HepG2 (cell line): Measurements from ENCODE around the gene NKD1. TPM values are rescaled to one million over a fixed set of nuclear protein-coding genes. Genes with fewer than 3 reads are reported as not detected.

ENCODE experiments used
- ATAC-seq: fragments of 200-7000 bp; cut with Tn5 transposase; 3 replicates; pipeline ENCODE4 v1.9.1; 2020; ENCODE audit warnings: mild to moderate bottlenecking, moderate library complexity
- BruUV-seq: library from RNA; stranded (reverse); fragments of 400-500 nt; replicated peaks from 2 replicates; lab custom pipeline; 2021; lab: Mats Ljungman, UMichigan
- CTCF ChIA-PET: fragments of 300-600 bp; formaldehyde crosslinking; extraction: SDS; loops from one replicate; lab custom pipeline; 2021; ENCODE audit warnings: low total read pairs, inconsistent platforms, low intra/inter-chr PET ratio; lab: Yijun Ruan, JAX
- POLR2A ChIA-PET: fragments of 350-600 bp; sonication (Branson Sonifier 250); formaldehyde crosslinking; loops from one replicate; lab custom pipeline; 2020; ENCODE audit warnings: antibody characterized with exemption, inconsistent platforms; lab: Yijun Ruan, JAX
- DNase-seq: peaks from one replicate; pipeline ENCODE4 v3.0.0-alpha.2; 2015; ENCODE audit warnings: low spot score
- FAIRE-seq: peaks from 3 replicates; lab custom pipeline; 2011; peaks lifted over from hg19 to GRCh38; lab: Jason Lieb, UNC
- H2AFZ ChIP-seq: one replicate; pipeline ENCODE4 v1.6.1; 2011; ENCODE audit warnings: low read length, inconsistent platforms
- H3K27ac ChIP-seq: fragments of 300-600 bp; 3 replicates; pipeline ENCODE4 v1.8.0; 2011; ENCODE audit warnings: mixed run types, mild to moderate bottlenecking, mixed read lengths, low read length, inconsistent platforms; ENCODE audit not compliant: insufficient read depth; ENCODE audit errors: extremely low read length
- H3K27me3 ChIP-seq, 2 experiments: fragments of 200-600 bp in 1 of 2; 2 replicates in 1 of 2; 3 replicates in 1 of 2; pipeline versions ENCODE4 v1.6.0 to v1.8.0; 2011; ENCODE audit warnings: low read length in 2 of 2, mild to moderate bottlenecking in 2 of 2, moderate library complexity in 2 of 2, inconsistent platforms in 1 of 2; ENCODE audit not compliant: insufficient read depth in 2 of 2, control insufficient read depth in 1 of 2
- H3K36me3 ChIP-seq, 2 experiments: fragments of 200-600 bp in 1 of 2; replicated peaks in 1 of 2; 2 replicates in 1 of 2; 3 replicates in 1 of 2; pipeline versions ENCODE4 v1.5.1 to v1.8.0; 2011; ENCODE audit warnings: low read length in 2 of 2, inconsistent platforms in 1 of 2; ENCODE audit not compliant: insufficient read depth in 2 of 2, control insufficient read depth in 1 of 2
- H3K4me1 ChIP-seq: 2 replicates; pipeline ENCODE4 v1.5.1; 2012; ENCODE audit warnings: low read length, inconsistent platforms; ENCODE audit not compliant: insufficient read depth
- H3K4me2 ChIP-seq: 2 replicates; pipeline ENCODE4 v1.6.0; 2011; ENCODE audit warnings: low read depth, low read length, inconsistent platforms
- H3K4me3 ChIP-seq, 3 experiments: fragments of 200-600 bp in 1 of 3; sonication (generic), shearing (Covaris generic) in 1 of 3; replicated peaks in 1 of 3; 2 replicates each; pipeline ENCODE4 v1.5.1; 2011 to 2016; ENCODE audit warnings: low read length in 3 of 3, inconsistent platforms in 2 of 3, low read depth in 2 of 3, mild to moderate bottlenecking in 2 of 3, control low read depth in 1 of 3, mixed read lengths in 1 of 3; ENCODE audit not compliant: insufficient read depth in 1 of 3
- H3K79me2 ChIP-seq: one replicate; pipeline ENCODE4 v1.6.1; 2011; ENCODE audit warnings: low read length, inconsistent platforms; ENCODE audit not compliant: insufficient read depth
- H3K9ac ChIP-seq: 2 replicates; pipeline ENCODE4 v1.6.0; 2011; ENCODE audit warnings: mild to moderate bottlenecking, low read depth, low read length, inconsistent platforms; ENCODE audit not compliant: insufficient read depth
- H3K9me3 ChIP-seq: 2 replicates; pipeline ENCODE4 v1.5.1; 2012; ENCODE audit warnings: mild to moderate bottlenecking, low read length
- H4K20me1 ChIP-seq: 2 replicates; pipeline ENCODE4 v1.6.0; 2011; ENCODE audit warnings: inconsistent platforms, mild to moderate bottlenecking, low read length, moderate library complexity; ENCODE audit not compliant: insufficient read depth
- KLF9 ChIP-seq: IDR thresholded peaks from 2 replicates; pipeline ENCODE4 v1.6.1; 2016; ENCODE audit warnings: low read depth
- RAD51 ChIP-seq: fragments of 450-650 bp; IDR thresholded peaks from 2 replicates; pipeline ENCODE4 v1.6.1; 2016; ENCODE audit warnings: borderline replicate concordance
- SP5 ChIP-seq: IDR thresholded peaks from 2 replicates; pipeline ENCODE4 v1.6.1; 2016; ENCODE audit warnings: low read depth, borderline replicate concordance
- ZNF609 ChIP-seq: sonication (generic); formaldehyde crosslinking; IDR thresholded peaks from 2 replicates; pipeline ENCODE4 v1.4.0; 2020; ENCODE audit warnings: mild to moderate bottlenecking, missing genetic modification reagents, borderline replicate concordance
- ZNF660 ChIP-seq: sonication (generic); formaldehyde crosslinking; IDR thresholded peaks from 2 replicates; pipeline ENCODE4 v1.5.1; 2020; ENCODE audit warnings: mild to moderate bottlenecking, low read depth, missing genetic modification reagents, borderline replicate concordance
- ZNF782 ChIP-seq: sonication (generic); formaldehyde crosslinking; IDR thresholded peaks from 2 replicates; pipeline ENCODE4 v1.4.0; 2020; ENCODE audit warnings: missing genetic modification reagents, mild to moderate bottlenecking, borderline replicate concordance
- WGBS: methylation state at CpG from one replicate; pipeline ENCODE4 v1.1.6; 2017; ENCODE audit warnings: low lambda C conversion rate; 5-methylcytosine and 5-hydroxymethylcytosine counted together
- in situ Hi-C: cut with HindIII; loops from 2 replicates; pipeline ENCODE4 v1.10.0; 2017; ENCODE audit warnings: low pct_unique_long_range_greater_than_20kb; ENCODE audit not compliant: extremely low pct_ligation_motif_present
- intact Hi-C: fragments of 100-400 bp; cut with micrococcal nuclease; formaldehyde crosslinking; loops from one replicate; pipeline ENCODE4 v1.10.0; 2022; ENCODE audit not compliant: unreplicated experiment
- polyA plus RNA-seq, 8 experiments: library from polyadenylated mRNA; depleted of rRNA in 3 of 8; stranded (reverse) in 7 of 8; unstranded in 1 of 8; fragments of >200 nt; fragmentation: Illumina TruSeq in 4 of 8; extraction: Trizol in 4 of 8; gene quantifications; 2 replicates each; pipeline versions ENCODE4 v1.2.1 to v1.2.3, GENCODE V29; 2011 to 2016; ENCODE audit warnings: low read depth in 4 of 8, missing spikeins in 1 of 8, mixed read lengths in 1 of 8; ENCODE audit not compliant: insufficient read depth in 1 of 8
- total RNA-seq, 5 experiments: library from RNA; depleted of rRNA; stranded (reverse); fragments of >200 nt; fragmentation: Illumina TruSeq; extraction: Trizol; gene quantifications; 2 replicates each; pipeline ENCODE4 v1.2.3, GENCODE V29; 2016; ENCODE audit warnings: low read depth in 1 of 5
- TF ChIP-seq, protein P1 (sequence below), 2 experiments: sonication (generic) in 1 of 2; formaldehyde crosslinking in 1 of 2; IDR thresholded peaks; 2 replicates each; pipeline versions ENCODE4 v1.5.1 to v1.6.1; 2011 to 2020; ENCODE audit warnings: borderline replicate concordance in 1 of 2, low read depth in 1 of 2, low read length in 1 of 2, mild to moderate bottlenecking in 1 of 2, missing genetic modification reagents in 1 of 2, moderate library complexity in 1 of 2
- TF ChIP-seq, protein P2 (sequence below): fragments of 450-650 bp; IDR thresholded peaks from 2 replicates; pipeline ENCODE4 v1.6.1; 2017; ENCODE audit warnings: mild to moderate bottlenecking
- TF ChIP-seq, protein P3 (sequence below): sonication (generic); formaldehyde crosslinking; conservative IDR thresholded peaks from 2 replicates; pipeline ENCODE4 v1.4.0; 2020; ENCODE audit warnings: missing genetic modification reagents
- TF ChIP-seq, protein P4 (sequence below): fragments of 450-650 bp; IDR thresholded peaks from 2 replicates; pipeline ENCODE4 v1.6.1; 2016

Gene NKD1
- total and polyA plus RNA-seq, 2 of the 13 experiments (the other 11 are each of a cell fraction or from before 2014, with no cell fraction given): 70.4 to 121 TPM

GRCh38 chr16:50651835-50652438, 103.7 kb downstream of the NKD1 start:
- Histone ChIP-seq H3K79me2 (no peaks in the 10 kb centered on the region), H3K36me3 (no peaks in the 10 kb centered on the region), H3K27me3 (peaks cover 0 to 1% of the 10 kb centered on the region in 2 experiments; a peak in 1 of 5 replicates), H2AFZ (no peak overlapping the region), H3K9me3 (no peaks in the 10 kb centered on the region), H4K20me1 (no peaks in the 10 kb centered on the region), H3K4me3 (no peak overlapping the region), H3K4me1 (peaks cover 5% of the 10 kb centered on the region), H3K27ac (no peak overlapping the region), H3K9ac (no peak overlapping the region), H3K4me2 (no peak overlapping the region)
- ATAC-seq (no peak), DNase-seq (no peak), FAIRE-seq (no peak)
- 93% methylated on average over 3 of the region's 3 CpGs for WGBS
- BruUV-seq: no TSS peak
- POLR2A ChIA-PET: no interaction called here
- intact Hi-C loops (no loop called here), in situ Hi-C loops (no loop called here)
- CTCF ChIA-PET: no interaction called here
- TF ChIP-seq ZNF609 (CRISPR knock-in tag) (no peak), KLF9 (no peak), ZNF782 (CRISPR knock-in tag) (no peak), ZNF660 (no peak), SP5 (CRISPR knock-in tag) (no peak), RAD51 (peak; percentile 66)
- TF ChIP-seq, protein P1, sequence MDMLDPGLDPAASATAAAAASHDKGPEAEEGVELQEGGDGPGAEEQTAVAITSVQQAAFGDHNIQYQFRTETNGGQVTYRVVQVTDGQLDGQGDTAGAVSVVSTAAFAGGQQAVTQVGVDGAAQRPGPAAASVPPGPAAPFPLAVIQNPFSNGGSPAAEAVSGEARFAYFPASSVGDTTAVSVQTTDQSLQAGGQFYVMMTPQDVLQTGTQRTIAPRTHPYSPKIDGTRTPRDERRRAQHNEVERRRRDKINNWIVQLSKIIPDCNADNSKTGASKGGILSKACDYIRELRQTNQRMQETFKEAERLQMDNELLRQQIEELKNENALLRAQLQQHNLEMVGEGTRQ (IDR thresholded peaks at IDR 0.05; ENCODE audit: low read depth, low read length): peak; percentile 64
- TF ChIP-seq, protein P1 (CRISPR knock-in tag; IDR thresholded peaks at IDR 0.05; ENCODE audit: borderline replicate concordance): no peak
- TF ChIP-seq, protein P2, sequence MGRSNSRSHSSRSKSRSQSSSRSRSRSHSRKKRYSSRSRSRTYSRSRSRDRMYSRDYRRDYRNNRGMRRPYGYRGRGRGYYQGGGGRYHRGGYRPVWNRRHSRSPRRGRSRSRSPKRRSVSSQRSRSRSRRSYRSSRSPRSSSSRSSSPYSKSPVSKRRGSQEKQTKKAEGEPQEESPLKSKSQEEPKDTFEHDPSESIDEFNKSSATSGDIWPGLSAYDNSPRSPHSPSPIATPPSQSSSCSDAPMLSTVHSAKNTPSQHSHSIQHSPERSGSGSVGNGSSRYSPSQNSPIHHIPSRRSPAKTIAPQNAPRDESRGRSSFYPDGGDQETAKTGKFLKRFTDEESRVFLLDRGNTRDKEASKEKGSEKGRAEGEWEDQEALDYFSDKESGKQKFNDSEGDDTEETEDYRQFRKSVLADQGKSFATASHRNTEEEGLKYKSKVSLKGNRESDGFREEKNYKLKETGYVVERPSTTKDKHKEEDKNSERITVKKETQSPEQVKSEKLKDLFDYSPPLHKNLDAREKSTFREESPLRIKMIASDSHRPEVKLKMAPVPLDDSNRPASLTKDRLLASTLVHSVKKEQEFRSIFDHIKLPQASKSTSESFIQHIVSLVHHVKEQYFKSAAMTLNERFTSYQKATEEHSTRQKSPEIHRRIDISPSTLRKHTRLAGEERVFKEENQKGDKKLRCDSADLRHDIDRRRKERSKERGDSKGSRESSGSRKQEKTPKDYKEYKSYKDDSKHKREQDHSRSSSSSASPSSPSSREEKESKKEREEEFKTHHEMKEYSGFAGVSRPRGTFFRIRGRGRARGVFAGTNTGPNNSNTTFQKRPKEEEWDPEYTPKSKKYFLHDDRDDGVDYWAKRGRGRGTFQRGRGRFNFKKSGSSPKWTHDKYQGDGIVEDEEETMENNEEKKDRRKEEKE: no peak
- TF ChIP-seq, protein P3, sequence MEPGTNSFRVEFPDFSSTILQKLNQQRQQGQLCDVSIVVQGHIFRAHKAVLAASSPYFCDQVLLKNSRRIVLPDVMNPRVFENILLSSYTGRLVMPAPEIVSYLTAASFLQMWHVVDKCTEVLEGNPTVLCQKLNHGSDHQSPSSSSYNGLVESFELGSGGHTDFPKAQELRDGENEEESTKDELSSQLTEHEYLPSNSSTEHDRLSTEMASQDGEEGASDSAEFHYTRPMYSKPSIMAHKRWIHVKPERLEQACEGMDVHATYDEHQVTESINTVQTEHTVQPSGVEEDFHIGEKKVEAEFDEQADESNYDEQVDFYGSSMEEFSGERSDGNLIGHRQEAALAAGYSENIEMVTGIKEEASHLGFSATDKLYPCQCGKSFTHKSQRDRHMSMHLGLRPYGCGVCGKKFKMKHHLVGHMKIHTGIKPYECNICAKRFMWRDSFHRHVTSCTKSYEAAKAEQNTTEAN (CRISPR knock-in tag): no peak
- TF ChIP-seq, protein P4, sequence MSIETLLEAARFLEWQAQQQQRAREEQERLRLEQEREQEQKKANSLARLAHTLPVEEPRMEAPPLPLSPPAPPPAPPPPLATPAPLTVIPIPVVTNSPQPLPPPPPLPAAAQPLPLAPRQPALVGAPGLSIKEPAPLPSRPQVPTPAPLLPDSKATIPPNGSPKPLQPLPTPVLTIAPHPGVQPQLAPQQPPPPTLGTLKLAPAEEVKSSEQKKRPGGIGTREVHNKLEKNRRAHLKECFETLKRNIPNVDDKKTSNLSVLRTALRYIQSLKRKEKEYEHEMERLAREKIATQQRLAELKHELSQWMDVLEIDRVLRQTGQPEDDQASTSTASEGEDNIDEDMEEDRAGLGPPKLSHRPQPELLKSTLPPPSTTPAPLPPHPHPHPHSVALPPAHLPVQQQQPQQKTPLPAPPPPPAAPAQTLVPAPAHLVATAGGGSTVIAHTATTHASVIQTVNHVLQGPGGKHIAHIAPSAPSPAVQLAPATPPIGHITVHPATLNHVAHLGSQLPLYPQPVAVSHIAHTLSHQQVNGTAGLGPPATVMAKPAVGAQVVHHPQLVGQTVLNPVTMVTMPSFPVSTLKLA: peak; percentile 89
